HepG2 (cell line): ENCODE measurements around the gene TBCCD1. TPM values are rescaled to one million over a fixed set of nuclear protein-coding genes. Genes with fewer than 3 reads are reported as not detected.
A peak's percentile ranks its signal among the peaks of the same experiment; 100 is the strongest.

Source experiments
- ARNTL ChIP-seq: sonication (generic); formaldehyde crosslinking; IDR thresholded peaks from 2 replicates; pipeline ENCODE4 v1.4.0; 2020; ENCODE audit warnings: mild to moderate bottlenecking, missing genetic modification reagents
- BHLHE40 ChIP-seq: IDR thresholded peaks from 2 replicates; pipeline ENCODE4 v1.6.1; 2011; ENCODE audit warnings: low read length, improper control_type of control experiment
- CHD4 ChIP-seq: fragments of 200-600 bp; sonication (generic); IDR thresholded peaks from 2 replicates; pipeline ENCODE4 v1.7.0; 2017; ENCODE audit warnings: mild to moderate bottlenecking, low read length, borderline replicate concordance
- NPAS2 ChIP-seq: sonication (generic); formaldehyde crosslinking; IDR thresholded peaks from 2 replicates; pipeline ENCODE4 v1.8.0; 2022; ENCODE audit warnings: mild to moderate bottlenecking, missing genetic modification reagents, borderline replicate concordance
- NR2C2 ChIP-seq: sonication (generic); formaldehyde crosslinking; IDR thresholded peaks from 2 replicates; pipeline ENCODE4 v1.4.0; 2020; ENCODE audit warnings: missing genetic modification reagents, mild to moderate bottlenecking, moderate library complexity, borderline replicate concordance
- POLR2AphosphoS2 ChIP-seq: IDR thresholded peaks from 2 replicates; pipeline ENCODE4 v1.6.1; 2011; ENCODE audit warnings: low read depth, low read length, improper control_type of control experiment
- SRY ChIP-seq: sonication (generic); formaldehyde crosslinking; IDR thresholded peaks from 2 replicates; pipeline ENCODE4 v1.8.0; 2022; ENCODE audit warnings: mild to moderate bottlenecking, missing genetic modification reagents
- TERF1 ChIP-seq: sonication (generic); formaldehyde crosslinking; IDR thresholded peaks from 2 replicates; pipeline ENCODE4 v1.8.0; 2022; ENCODE audit warnings: mild to moderate bottlenecking, missing genetic modification reagents, moderate library complexity
- ZBTB37 ChIP-seq: sonication (generic); formaldehyde crosslinking; IDR thresholded peaks from 2 replicates; pipeline ENCODE4 v1.4.0; 2020; ENCODE audit warnings: mild to moderate bottlenecking, missing genetic modification reagents
- ZNF17 ChIP-seq: sonication (generic); formaldehyde crosslinking; IDR thresholded peaks from 2 replicates; pipeline ENCODE4 v1.5.0; 2020; ENCODE audit warnings: mild to moderate bottlenecking, missing genetic modification reagents
- ZNF225 ChIP-seq: sonication (generic); formaldehyde crosslinking; IDR thresholded peaks from 2 replicates; pipeline ENCODE4 v1.4.0; 2020; ENCODE audit warnings: mild to moderate bottlenecking, missing genetic modification reagents
- ZNF343 ChIP-seq: sonication (generic); formaldehyde crosslinking; IDR thresholded peaks from 2 replicates; pipeline ENCODE4 v1.4.0; 2020; ENCODE audit warnings: mild to moderate bottlenecking, missing genetic modification reagents
- ZNF543 ChIP-seq: sonication (generic); formaldehyde crosslinking; IDR thresholded peaks from 2 replicates; pipeline ENCODE4 v1.4.0; 2020; ENCODE audit warnings: mild to moderate bottlenecking, missing genetic modification reagents
- ZNF562 ChIP-seq: sonication (generic); formaldehyde crosslinking; IDR thresholded peaks from 2 replicates; pipeline ENCODE4 v1.8.0; 2022; ENCODE audit warnings: missing genetic modification reagents, borderline replicate concordance
- ZNF605 ChIP-seq: sonication (generic); formaldehyde crosslinking; IDR thresholded peaks from 2 replicates; pipeline ENCODE4 v1.8.0; 2022; ENCODE audit warnings: mild to moderate bottlenecking, missing genetic modification reagents
- ZNF704 ChIP-seq: sonication (generic); formaldehyde crosslinking; IDR thresholded peaks from 2 replicates; pipeline ENCODE4 v1.8.1; 2023; ENCODE audit warnings: mild to moderate bottlenecking, inconsistent platforms, moderate library complexity, missing genetic modification reagents, borderline replicate concordance
- ZNF772 ChIP-seq: sonication (generic); formaldehyde crosslinking; IDR thresholded peaks from 2 replicates; pipeline ENCODE4 v1.5.0; 2020; ENCODE audit warnings: mild to moderate bottlenecking, missing genetic modification reagents
- polyA plus RNA-seq, 8 experiments: library from polyadenylated mRNA; depleted of rRNA in 3 of 8; stranded (reverse) in 7 of 8; unstranded in 1 of 8; fragments of >200 nt; fragmentation: Illumina TruSeq in 4 of 8; extraction: Trizol in 4 of 8; gene quantifications; 2 replicates each; pipeline versions ENCODE4 v1.2.1 to v1.2.3, GENCODE V29; 2011 to 2016; ENCODE audit warnings: low read depth in 4 of 8, missing spikeins in 1 of 8, mixed read lengths in 1 of 8; ENCODE audit not compliant: insufficient read depth in 1 of 8
- total RNA-seq, 5 experiments: library from RNA; depleted of rRNA; stranded (reverse); fragments of >200 nt; fragmentation: Illumina TruSeq; extraction: Trizol; gene quantifications; 2 replicates each; pipeline ENCODE4 v1.2.3, GENCODE V29; 2016; ENCODE audit warnings: low read depth in 1 of 5
- TF ChIP-seq, protein P1 (sequence below): sonication (generic); formaldehyde crosslinking; IDR thresholded peaks from 2 replicates; pipeline ENCODE4 v1.5.0; 2020; ENCODE audit warnings: mild to moderate bottlenecking, missing genetic modification reagents
- TF ChIP-seq, protein P2 (sequence below): sonication (generic); formaldehyde crosslinking; IDR thresholded peaks from 2 replicates; pipeline ENCODE4 v1.4.0; 2020; ENCODE audit warnings: missing genetic modification reagents; ENCODE audit errors: not compliant biosample characterization
- TF ChIP-seq, protein P3 (sequence below): sonication (generic); formaldehyde crosslinking; IDR thresholded peaks from 2 replicates; pipeline ENCODE4 v1.4.0; 2020; ENCODE audit warnings: missing genetic modification reagents

The TBCCD1 gene
- total and polyA plus RNA-seq, 2 of the 13 experiments (the other 11 are each of a cell fraction or from before 2014, with no cell fraction given): 13.6 to 16.2 TPM

- no peak for TF ChIP-seq ZNF225
- TF ChIP-seq NR2C2 (CRISPR knock-in tag): no peak
- no peak for TF ChIP-seq ZNF562
- TF ChIP-seq ARNTL: 0 out of 2 replicates have a peak, but pooled peaks have one; percentile 32
- TF ChIP-seq, protein P1, sequence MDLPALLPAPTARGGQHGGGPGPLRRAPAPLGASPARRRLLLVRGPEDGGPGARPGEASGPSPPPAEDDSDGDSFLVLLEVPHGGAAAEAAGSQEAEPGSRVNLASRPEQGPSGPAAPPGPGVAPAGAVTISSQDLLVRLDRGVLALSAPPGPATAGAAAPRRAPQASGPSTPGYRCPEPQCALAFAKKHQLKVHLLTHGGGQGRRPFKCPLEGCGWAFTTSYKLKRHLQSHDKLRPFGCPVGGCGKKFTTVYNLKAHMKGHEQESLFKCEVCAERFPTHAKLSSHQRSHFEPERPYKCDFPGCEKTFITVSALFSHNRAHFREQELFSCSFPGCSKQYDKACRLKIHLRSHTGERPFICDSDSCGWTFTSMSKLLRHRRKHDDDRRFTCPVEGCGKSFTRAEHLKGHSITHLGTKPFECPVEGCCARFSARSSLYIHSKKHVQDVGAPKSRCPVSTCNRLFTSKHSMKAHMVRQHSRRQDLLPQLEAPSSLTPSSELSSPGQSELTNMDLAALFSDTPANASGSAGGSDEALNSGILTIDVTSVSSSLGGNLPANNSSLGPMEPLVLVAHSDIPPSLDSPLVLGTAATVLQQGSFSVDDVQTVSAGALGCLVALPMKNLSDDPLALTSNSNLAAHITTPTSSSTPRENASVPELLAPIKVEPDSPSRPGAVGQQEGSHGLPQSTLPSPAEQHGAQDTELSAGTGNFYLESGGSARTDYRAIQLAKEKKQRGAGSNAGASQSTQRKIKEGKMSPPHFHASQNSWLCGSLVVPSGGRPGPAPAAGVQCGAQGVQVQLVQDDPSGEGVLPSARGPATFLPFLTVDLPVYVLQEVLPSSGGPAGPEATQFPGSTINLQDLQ (CRISPR knock-in tag): no peak
- TF ChIP-seq ZNF543: no peak
- TF ChIP-seq NPAS2 (CRISPR knock-in tag): no peak
- TF ChIP-seq, protein P2, sequence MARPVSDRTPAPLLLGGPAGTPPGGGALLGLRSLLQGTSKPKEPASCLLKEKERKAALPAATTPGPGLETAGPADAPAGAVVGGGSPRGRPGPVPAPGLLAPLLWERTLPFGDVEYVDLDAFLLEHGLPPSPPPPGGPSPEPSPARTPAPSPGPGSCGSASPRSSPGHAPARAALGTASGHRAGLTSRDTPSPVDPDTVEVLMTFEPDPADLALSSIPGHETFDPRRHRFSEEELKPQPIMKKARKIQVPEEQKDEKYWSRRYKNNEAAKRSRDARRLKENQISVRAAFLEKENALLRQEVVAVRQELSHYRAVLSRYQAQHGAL: no peak
- TF ChIP-seq ZNF17 (CRISPR knock-in tag): no peak
- TF ChIP-seq ZNF343 (CRISPR knock-in tag): 0 out of 2 replicates have a peak, but pooled peaks have one; percentile 49
- no peak for TF ChIP-seq ZNF772 (CRISPR knock-in tag)
- TF ChIP-seq ZNF704 (CRISPR knock-in tag): no peak
- TF ChIP-seq ZNF605 (CRISPR knock-in tag): peak; percentile 56
- no peak for TF ChIP-seq POLR2AphosphoS2
- TF ChIP-seq BHLHE40: peak; percentile 49; the same call in 1 of the 2 replicates
- no peak for TF ChIP-seq TERF1 (CRISPR knock-in tag)
- TF ChIP-seq, protein P3, sequence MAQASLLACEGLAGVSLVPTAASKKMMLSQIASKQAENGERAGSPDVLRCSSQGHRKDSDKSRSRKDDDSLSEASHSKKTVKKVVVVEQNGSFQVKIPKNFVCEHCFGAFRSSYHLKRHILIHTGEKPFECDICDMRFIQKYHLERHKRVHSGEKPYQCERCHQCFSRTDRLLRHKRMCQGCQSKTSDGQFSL (CRISPR knock-in tag): no peak
- TF ChIP-seq SRY (CRISPR knock-in tag): no peak
- no peak for TF ChIP-seq CHD4
- no peak for TF ChIP-seq ZBTB37 (CRISPR knock-in tag)
These were observed 47.7 kb upstream of the TBCCD1 start (continued) for GRCh38 chr3:186614597-186615483.
